Esophagus muscularis mucosa (tissue), 4 donors: ENCODE results near the gene KCNJ5. TPM values are rescaled to one million over a fixed set of nuclear protein-coding genes. Genes with fewer than 3 reads are reported as not detected.

Experiments used
- DNase-seq: peaks from one replicate; pipeline ENCODE4 v3.0.0-alpha.2; 2017; ENCODE audit errors: extremely low spot score
- H3K27ac ChIP-seq, 4 donors: fragments of 200-600 bp; sonication (generic); replicated peaks in 1 of 4; 1 replicate in 3 of 4; 2 replicates in 1 of 4; pipeline ENCODE4 v1.5.1; 2016 to 2019; ENCODE audit warnings: mild to moderate bottlenecking in 1 of 4
- H3K27me3 ChIP-seq, 4 donors: fragments of 200-600 bp; sonication (generic); one replicate each; pipeline versions ENCODE4 v1.5.1 to v1.6.0; 2016 to 2019
- H3K36me3 ChIP-seq, 4 donors: fragments of 200-600 bp; sonication (generic); one replicate each; pipeline ENCODE4 v1.5.1; 2016 to 2019
- H3K4me1 ChIP-seq, 4 donors: fragments of 200-600 bp; sonication (generic); one replicate each; pipeline ENCODE4 v1.5.1; 2016 to 2019
- H3K4me3 ChIP-seq, 4 donors: fragments of 200-600 bp; sonication (generic); 1 replicate in 2 of 4; 2 replicates in 2 of 4; pipeline ENCODE4 v1.5.1; 2016 to 2019; ENCODE audit warnings: mild to moderate bottlenecking in 4 of 4, moderate library complexity in 1 of 4
- H3K9me3 ChIP-seq, 4 donors: fragments of 200-600 bp; sonication (generic); 1 replicate in 3 of 4; 2 replicates in 1 of 4; pipeline ENCODE4 v1.5.1; 2016 to 2019
- CTCF ChIP-seq, 3 experiments: fragments of 200-600 bp in 2 of 3; fragments of 450-650 bp in 1 of 3; sonication (generic) in 2 of 3; IDR thresholded peaks; one replicate each; pipeline ENCODE4 v1.5.1; 2017 to 2019; ENCODE audit warnings: antibody characterized with exemption in 3 of 3, mild to moderate bottlenecking in 2 of 3, moderate library complexity in 1 of 3
- EP300 ChIP-seq: sonication (generic); formaldehyde crosslinking; IDR thresholded peaks from one replicate; pipeline ENCODE4 v1.6.1; 2017; ENCODE audit warnings: antibody characterized with exemption
- POLR2A ChIP-seq: fragments of 450-650 bp; IDR thresholded peaks from one replicate; pipeline ENCODE4 v1.6.1; 2017; ENCODE audit warnings: antibody characterized with exemption, moderate library complexity, mild to moderate bottlenecking, low read depth
- POLR2AphosphoS5 ChIP-seq, 2 donors: sonication (generic); formaldehyde crosslinking; IDR thresholded peaks; one replicate each; pipeline ENCODE4 v1.6.1; 2017; ENCODE audit warnings: antibody characterized with exemption in 2 of 2
- WGBS: methylation state at CpG from one replicate; pipeline ENCODE4 v1.1.5; 2018; 5-methylcytosine and 5-hydroxymethylcytosine counted together
- intact Hi-C: fragments of 100-400 bp; cut with DNase I; formaldehyde crosslinking; loops from one replicate; pipeline ENCODE4 v1.15.1; 2023
- total RNA-seq, 4 donors: library from RNA; depleted of rRNA; stranded (reverse); fragments of >200 nt; gene quantifications; one replicate each; pipeline versions ENCODE4 v1.1.0 to v1.2.1, GENCODE V29; 2016

The KCNJ5 gene
- total RNA-seq, 4 donors from 2014 or later: 0.80 to 3.8 (median 1.00) TPM

DNA sequence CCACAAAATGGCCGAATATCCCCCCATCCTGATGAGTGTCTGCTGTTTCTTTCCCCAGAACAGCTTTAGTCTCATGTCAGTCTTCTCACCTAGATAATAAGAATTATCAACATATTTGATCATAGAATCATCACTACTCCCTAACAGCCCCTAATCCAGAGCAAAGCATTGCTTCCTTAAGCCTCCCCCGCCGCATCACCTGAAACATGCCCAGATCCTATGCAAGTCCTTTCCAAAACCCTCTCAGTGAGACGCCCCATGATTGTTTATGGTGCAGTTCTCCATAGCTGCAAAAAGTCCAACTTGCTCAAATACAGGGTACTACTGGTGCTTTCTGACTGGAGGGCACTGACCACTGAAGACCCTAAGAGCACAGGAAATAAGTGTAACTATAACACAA lies 44.2 kb upstream of the KCNJ5 start:
- WGBS: 73% methylated on average over 4 of the region's 4 CpGs
- TF ChIP-seq POLR2AphosphoS5 (IDR thresholded peaks at IDR 0.05): no peak
- TF ChIP-seq CTCF (IDR thresholded peaks at IDR 0.05): no peak
- TF ChIP-seq EP300: no peak
- no peak for TF ChIP-seq POLR2A
- intact Hi-C loops: no loop called here

GRCh38 chr11:128848815-128849455 lies 42.2 kb upstream of the KCNJ5 start:
- DNase-seq: no peak
- Histone ChIP-seq H3K9me3 (no peaks in the 10 kb centered on the region), H3K27me3 (peaks cover 0 to 5% (median 0%) of the 10 kb centered on the region in 4 donors), H3K4me3 (no peak overlapping the region), H3K36me3 (no peaks in the 10 kb centered on the region), H3K27ac (no peak overlapping the region), H3K4me1 (no peaks in the 10 kb centered on the region)
- 29% methylated on average over 9 of the region's 10 CpGs for WGBS
- intact Hi-C loops: no loop called here
- TF ChIP-seq CTCF (IDR thresholded peaks at IDR 0.05) (peak; percentile 32 to 63 (median 41)), POLR2AphosphoS5 (IDR thresholded peaks at IDR 0.05) (no peak)

More for the DNA sequence above, 44.2 kb upstream of the KCNJ5 start:
- no peak overlapping the region for H3K27ac ChIP-seq
- H3K27me3 ChIP-seq: peaks cover 0 to 5% (median 0%) of the 10 kb centered on the region in 4 donors
- no peaks in the 10 kb centered on the region for H3K36me3 ChIP-seq
- H3K9me3 ChIP-seq: no peaks in the 10 kb centered on the region
- DNase-seq: no peak
- H3K4me3 ChIP-seq: no peak overlapping the region
- no peaks in the 10 kb centered on the region for H3K4me1 ChIP-seq

DNA sequence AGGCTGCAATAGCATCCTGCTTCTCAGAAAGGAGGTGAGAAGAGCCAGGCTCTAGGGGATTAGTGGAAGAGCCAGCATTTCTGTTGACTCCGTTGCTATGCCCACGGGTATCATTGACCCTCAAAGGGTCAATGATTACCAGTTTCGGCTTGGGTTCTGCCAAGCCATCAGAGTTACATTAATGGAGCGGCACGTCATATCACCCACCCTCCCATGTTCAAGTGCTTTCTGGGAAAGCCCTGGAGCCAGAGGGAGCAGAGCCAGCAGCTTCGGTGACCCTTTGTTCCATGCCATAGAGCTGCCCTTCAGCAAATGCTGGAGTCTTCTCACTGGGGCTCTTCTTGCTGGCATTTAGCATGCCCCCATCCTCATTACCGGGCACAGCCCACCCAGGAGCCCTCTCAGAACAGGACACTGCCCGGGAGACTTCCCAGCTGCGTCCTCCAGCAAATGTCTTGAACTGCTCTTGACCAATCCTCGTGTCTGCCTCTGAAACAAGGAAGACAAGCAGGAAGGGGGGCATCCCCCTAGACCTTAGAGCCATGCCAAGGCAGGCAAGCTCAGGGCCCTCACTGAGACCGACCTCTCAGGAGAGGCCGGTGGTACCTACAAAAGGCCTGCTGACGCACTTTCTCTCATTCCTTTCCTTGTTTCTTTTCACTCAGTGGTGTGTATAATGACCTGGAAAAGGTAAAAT lies 38.7 kb upstream of the KCNJ5 start:
- Histone ChIP-seq H3K36me3 (no peaks in the 10 kb centered on the region), H3K9me3 (no peaks in the 10 kb centered on the region), H3K4me1 (no peaks in the 10 kb centered on the region), H3K27ac (no peak overlapping the region), H3K4me3 (no peak overlapping the region), H3K27me3 (no peaks in the 10 kb centered on the region)
- WGBS: 88% methylated on average over 12 of the region's 13 CpGs
- intact Hi-C loops: no loop called here
- DNase-seq: no peak
- TF ChIP-seq CTCF (IDR thresholded peaks at IDR 0.05): no peak
- TF ChIP-seq POLR2A: no peak
- TF ChIP-seq POLR2AphosphoS5 (IDR thresholded peaks at IDR 0.05): no peak
- no peak for TF ChIP-seq EP300

DNA sequence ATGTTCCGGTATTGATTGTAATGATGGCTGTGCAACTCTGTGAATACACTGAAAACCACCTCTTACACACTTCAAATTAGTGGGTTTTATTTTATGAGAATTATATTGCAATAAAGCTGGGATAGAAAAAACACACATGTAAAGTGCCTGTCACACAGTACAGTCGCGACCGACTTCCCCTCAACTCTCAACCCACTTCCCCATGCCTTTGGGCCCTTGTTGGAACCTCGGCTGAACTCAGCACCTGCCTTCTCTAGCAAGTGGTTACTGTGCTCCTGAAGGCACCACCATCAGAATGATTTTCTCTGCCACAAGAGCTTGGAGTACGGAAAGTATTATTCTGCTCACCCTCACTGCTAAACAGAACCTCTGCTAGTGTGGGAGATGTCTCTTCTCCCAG lies 37.6 kb upstream of the KCNJ5 start:
- intact Hi-C loops: no loop called here
- TF ChIP-seq POLR2AphosphoS5 (IDR thresholded peaks at IDR 0.05): no peak
- TF ChIP-seq CTCF (IDR thresholded peaks at IDR 0.05): no peak
- TF ChIP-seq POLR2A: no peak
- no peak for TF ChIP-seq EP300
- H3K36me3 ChIP-seq: no peaks in the 10 kb centered on the region
- H3K4me3 ChIP-seq: no peak overlapping the region
- H3K27ac ChIP-seq: no peak overlapping the region
- WGBS: 86% methylated on average over 6 of the region's 6 CpGs
- no peak for DNase-seq
- no peaks in the 10 kb centered on the region for H3K27me3 ChIP-seq
- no peaks in the 10 kb centered on the region for H3K9me3 ChIP-seq
- H3K4me1 ChIP-seq: no peaks in the 10 kb centered on the region

GRCh38 chr11:128854841-128855240 lies 36.3 kb upstream of the KCNJ5 start:
- H3K4me3 ChIP-seq: no peak overlapping the region
- H3K27ac ChIP-seq: no peak overlapping the region
- H3K27me3 ChIP-seq: no peaks in the 10 kb centered on the region
- H3K9me3 ChIP-seq: no peaks in the 10 kb centered on the region
- H3K4me1 ChIP-seq: peaks cover 0 to 2% (median 0%) of the 10 kb centered on the region in 4 donors
- intact Hi-C loops: no loop called here
- no peak for DNase-seq
- no peak for TF ChIP-seq POLR2A
- TF ChIP-seq POLR2AphosphoS5 (IDR thresholded peaks at IDR 0.05): no peak
- TF ChIP-seq CTCF (IDR thresholded peaks at IDR 0.05): no peak
- TF ChIP-seq EP300: no peak
- 86% methylated on average over 7 of the region's 7 CpGs for WGBS
- H3K36me3 ChIP-seq: no peaks in the 10 kb centered on the region
